NCI-H1930 (cell line): Measurements from ENCODE around the gene PLA2G3.
A peak's percentile ranks its signal among the peaks of the same experiment; 100 is the strongest.
"Not testable (repeated sequence)": the region's sequence is repeated elsewhere in the genome, so short reads cannot be mapped to it uniquely, and the experiment has no call there.

Source experiments
- DNase-seq, 2 experiments: peaks; one replicate each; lab custom pipeline; 2025; lab: John Stamatoyannopoulos, UW

The PLA2G3 gene

GRCh38 chr22:31122532-31123291 is 17.6 kb downstream of the PLA2G3 start, which contains the start of gene INPP5J:
TSS of gene INPP5J (plus strand) at chr22:31122966. CDS start at chr22:31123015, 49 bp downstream.
- DNase-seq, result peak in 1 of 2 experiments; percentile 53

- no peak for DNase-seq
Observed at GRCh38 chr22:31122196-31122531, 18.1 kb downstream of the PLA2G3 start.

- DNase-seq, result no peak
Observed at GRCh38 chr22:31121403-31121802, 18.9 kb downstream of the PLA2G3 start.

GRCh38 chr22:31120642-31121041 is 19.7 kb downstream of the PLA2G3 start:
- DNase-seq, result no peak

GRCh38 chr22:31120230-31120629 is 20.1 kb downstream of the PLA2G3 start:
- DNase-seq, result no peak

GRCh38 chr22:31119026-31119717 is 21.1 kb downstream of the PLA2G3 start:
- DNase-seq, result no peak

- no peak for DNase-seq
Observed at GRCh38 chr22:31118046-31118820, 22.1 kb downstream of the PLA2G3 start.

- not testable (repeated sequence) for DNase-seq
Observed at GRCh38 chr22:31112547-31113091, 27.7 kb downstream of the PLA2G3 start.

GRCh38 chr22:31107894-31108218 is 32.5 kb downstream of the PLA2G3 start:
- no peak for DNase-seq

GRCh38 chr22:31107178-31107893 is 33.0 kb downstream of the PLA2G3 start, which contains the start of gene SELENOM:
TSS of gene SELENOM (minus strand) at chr22:31107568. CDS start at chr22:31107505, 63 bp downstream.
- peak; percentile 94 to 97 for DNase-seq

GRCh38 chr22:31106731-31107177 is 33.6 kb downstream of the PLA2G3 start:
- DNase-seq, result no peak

GRCh38 chr22:31106001-31106571 is 34.2 kb downstream of the PLA2G3 start:
- no peak for DNase-seq

GRCh38 chr22:31105282-31105929 is 34.9 kb downstream of the PLA2G3 start:
- no peak for DNase-seq

GRCh38 chr22:31104869-31105268 is 35.4 kb downstream of the PLA2G3 start:
- DNase-seq, result no peak

- DNase-seq, result no peak
Observed at GRCh38 chr22:31103899-31104694, 36.2 kb downstream of the PLA2G3 start.

- DNase-seq, result no peak
Observed at GRCh38 chr22:31103111-31103510, 37.2 kb downstream of the PLA2G3 start.

- DNase-seq, result no peak
Observed at GRCh38 chr22:31102441-31103081, 37.7 kb downstream of the PLA2G3 start.

GRCh38 chr22:31100762-31101525 is 39.4 kb downstream of the PLA2G3 start:
- DNase-seq, result no peak
